GM21529 (cell line): ENCODE results near the gene CACNA2D3.

Experiments used
- ATAC-seq: cut with Tn5 transposase; IDR thresholded peaks from one replicate; pipeline ENCODE4 v1.9.1; 2021; ENCODE audit not compliant: unreplicated experiment

The CACNA2D3 gene

DNA sequence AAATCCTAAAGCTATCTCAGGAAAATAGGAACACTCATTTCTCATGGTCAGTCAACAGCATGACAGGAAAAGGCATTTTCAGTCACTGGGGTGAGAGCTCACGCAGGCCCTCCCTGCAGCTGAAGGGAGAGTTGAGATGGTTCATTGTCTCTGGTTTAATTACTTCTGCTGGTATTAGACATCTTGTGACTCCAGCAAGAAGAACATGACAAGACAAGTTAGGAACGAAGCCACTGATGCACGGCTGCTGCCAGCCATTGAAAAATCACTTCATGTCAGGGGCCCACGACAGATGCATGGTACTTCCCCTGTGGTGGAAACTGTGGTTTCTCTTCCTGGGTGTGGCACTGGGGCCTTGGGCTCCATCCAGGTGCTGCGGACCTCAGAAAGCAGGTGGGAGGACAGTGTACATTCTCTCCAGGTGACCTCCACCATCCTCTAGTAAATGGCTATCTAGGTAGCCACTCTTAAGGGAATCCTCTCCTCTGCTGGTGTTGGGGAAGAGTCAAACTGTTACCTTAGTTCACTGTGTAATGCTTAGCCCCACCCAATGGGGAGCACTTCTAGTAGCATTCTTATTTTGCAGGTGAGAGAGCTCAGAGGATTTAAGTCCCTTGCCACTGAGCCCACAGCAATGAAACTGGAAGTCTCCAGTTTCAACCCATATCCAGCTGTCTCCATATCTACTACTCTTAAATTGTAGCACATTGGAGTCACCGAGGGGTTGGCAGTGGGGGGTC lies 531.3 kb downstream of the CACNA2D3 start:
- no peak for ATAC-seq

DNA sequence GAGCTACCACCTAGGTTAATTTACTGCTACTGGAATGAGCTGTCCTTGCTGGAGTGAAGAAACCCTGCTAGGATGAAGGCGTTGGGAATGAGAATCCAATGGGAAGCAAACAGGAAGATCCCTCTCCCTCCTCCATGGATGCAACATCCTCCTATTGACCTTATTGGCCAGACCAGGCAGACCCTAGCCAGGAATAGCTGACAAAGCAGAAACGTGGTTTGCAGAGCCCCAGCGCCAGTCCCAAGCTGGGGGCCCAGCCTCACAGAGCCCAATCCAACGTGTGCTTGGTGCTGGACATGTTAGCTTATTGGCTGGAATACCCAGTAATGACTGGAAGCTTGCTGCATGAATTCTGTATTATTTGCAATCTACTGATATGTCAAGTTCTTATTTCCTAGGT lies 532.4 kb downstream of the CACNA2D3 start:
- ATAC-seq = no peak

- ATAC-seq = no peak
Measured at GRCh38 chr3:54659347-54659746, 537.0 kb downstream of the CACNA2D3 start.

DNA sequence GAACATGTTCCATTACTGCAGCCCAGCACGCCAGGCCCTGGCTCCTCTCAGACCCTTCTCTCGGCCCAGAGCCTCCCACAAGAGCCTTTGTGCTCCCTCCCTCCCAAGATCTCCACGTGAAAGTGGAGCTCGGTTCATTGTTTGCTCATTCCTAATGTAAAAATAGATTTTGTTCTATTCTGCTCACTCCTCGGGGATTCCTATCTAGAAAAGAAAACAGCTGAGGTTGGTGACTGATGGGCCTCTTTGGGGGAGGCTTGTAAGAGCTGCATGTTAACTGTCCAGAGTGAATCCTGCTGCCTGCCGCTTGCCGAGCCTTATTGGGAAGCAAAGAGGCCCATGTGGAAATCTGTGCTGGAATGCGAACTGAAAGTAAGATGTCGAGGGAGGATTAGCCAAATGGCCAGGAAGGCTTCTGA lies 538.4 kb downstream of the CACNA2D3 start:
- no peak for ATAC-seq

DNA sequence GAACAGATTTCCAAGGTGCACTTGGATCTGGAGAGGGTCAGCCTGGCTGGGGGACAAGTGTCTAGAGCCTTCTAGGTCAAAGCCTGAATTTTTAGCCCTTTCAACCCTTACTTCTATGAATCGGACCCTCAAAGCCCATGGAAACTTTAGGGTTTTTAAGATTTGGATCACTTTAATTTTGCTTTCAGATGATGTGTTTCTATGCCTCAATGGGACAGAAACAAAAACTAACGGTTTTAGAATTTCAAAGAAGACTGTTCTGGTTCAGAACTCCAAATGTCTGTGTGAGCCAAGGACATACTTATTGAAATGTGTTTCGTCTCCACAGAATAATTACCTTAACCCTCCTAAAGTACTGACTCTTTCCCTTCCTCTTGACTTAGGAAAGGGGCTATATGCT lies 538.8 kb downstream of the CACNA2D3 start:
- no peak for ATAC-seq

DNA sequence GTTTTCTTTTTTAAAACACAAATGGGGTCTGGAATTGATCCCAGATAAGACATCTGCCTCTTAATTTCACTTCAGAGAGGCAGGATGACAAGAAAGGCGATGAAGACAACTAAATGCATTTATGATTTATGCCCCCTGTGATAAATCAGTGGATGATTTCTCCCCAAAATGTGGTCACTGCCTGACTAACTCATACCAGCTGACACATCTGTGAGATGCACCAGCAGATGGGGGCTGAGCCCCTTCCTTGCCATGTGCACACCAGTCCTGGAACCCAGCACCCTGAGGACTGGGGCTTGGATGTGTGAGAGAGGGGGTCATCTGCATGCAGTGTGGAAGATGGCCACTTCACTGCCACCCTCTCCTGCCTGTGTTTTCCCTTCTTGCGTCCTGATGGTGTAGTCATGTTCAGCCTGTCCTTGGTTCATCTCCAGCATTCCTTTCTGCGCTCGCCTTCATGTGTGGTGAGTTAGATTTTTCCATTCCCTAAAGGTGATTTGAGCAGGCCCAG lies 541.2 kb downstream of the CACNA2D3 start:
- no peak for ATAC-seq

DNA sequence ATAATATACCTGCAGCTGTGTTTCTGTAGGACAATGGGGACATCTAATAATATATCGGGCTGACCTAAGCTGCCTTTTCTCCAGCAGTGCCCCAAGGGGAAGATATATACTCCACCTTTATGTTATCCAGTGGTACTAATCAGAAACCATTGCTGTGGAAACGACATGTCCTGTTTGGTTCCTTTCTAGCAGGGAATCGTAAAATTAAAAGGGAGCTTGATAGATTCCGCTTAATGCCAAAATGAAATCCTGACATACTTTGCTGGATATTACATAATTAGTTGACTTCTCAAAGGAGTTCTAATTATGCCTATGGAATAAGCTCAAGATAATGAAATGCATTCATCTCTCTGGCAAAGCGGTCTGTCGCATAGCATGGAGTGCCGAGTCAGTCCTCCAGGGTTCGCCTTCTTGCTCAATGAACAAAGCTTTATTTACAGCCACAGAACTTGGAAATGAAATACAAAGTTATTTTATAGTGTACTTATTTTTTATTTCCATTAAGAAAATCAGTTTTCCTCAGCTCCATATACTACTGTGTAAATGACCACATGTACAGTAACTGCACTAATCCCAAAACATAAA lies 542.8 kb downstream of the CACNA2D3 start:
- ATAC-seq = no peak

- no peak for ATAC-seq
Measured at GRCh38 chr3:54668236-54668635, 545.9 kb downstream of the CACNA2D3 start.

DNA sequence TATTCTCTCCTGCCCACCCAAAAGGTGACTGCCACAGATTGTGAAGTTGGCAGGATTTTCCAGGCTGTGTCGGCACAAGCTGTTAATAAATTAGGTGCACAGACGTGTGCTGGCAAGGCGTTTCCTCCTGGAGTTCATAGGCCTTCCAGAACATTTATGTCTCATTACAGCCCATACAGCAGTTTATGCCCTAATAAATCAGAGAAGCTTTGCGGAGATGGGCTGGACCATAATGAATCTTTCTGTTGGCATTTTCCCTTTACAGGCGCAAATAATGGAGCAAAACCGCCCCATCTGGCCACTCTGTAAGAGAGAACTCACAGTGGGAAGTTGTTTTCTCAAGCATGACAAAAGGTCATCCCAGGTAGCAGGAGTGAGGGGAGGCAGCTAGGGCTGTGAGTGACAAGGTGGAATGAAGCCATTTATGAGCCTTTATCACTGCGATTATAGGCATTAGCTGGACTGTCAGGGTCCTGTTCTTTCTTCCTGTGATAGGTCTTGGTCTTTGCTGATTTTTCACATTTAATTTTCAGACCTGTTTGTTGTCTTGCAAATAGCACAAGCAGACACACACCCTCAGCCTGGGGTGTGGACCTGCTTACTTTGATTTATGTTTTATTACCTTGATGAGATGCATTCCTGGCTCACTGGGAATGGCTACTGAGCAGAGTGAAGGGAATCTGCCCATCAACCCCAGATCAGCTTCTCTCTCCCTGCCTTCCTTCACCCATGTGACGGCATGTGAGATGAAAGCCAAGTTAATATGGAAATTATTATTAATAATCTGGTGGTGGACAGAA lies 548.0 kb downstream of the CACNA2D3 start:
- no peak for ATAC-seq

GRCh38 chr3:54671511-54671910 lies 549.2 kb downstream of the CACNA2D3 start:
- ATAC-seq = no peak

DNA sequence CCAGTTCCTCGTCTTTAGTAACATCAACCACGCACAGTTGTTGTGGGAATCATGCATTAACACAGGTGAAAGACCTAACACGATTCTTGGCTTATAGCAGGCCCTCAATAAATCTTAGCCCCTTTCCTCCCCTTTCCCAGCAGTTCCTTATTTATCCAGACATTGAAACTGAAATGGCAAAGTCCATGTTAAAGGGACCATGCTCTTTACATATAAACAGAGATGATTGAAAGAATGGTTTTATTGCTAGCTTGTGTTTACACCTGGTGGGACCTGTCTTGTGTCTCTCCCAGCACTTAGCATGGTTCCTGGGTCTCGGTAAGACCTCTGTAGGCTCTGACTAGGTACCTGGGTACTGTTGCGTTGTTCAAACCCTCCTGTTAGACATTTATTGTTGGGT lies 553.7 kb downstream of the CACNA2D3 start:
- no peak for ATAC-seq

- no peak for ATAC-seq
Measured at GRCh38 chr3:54681706-54682105, 559.4 kb downstream of the CACNA2D3 start.

DNA sequence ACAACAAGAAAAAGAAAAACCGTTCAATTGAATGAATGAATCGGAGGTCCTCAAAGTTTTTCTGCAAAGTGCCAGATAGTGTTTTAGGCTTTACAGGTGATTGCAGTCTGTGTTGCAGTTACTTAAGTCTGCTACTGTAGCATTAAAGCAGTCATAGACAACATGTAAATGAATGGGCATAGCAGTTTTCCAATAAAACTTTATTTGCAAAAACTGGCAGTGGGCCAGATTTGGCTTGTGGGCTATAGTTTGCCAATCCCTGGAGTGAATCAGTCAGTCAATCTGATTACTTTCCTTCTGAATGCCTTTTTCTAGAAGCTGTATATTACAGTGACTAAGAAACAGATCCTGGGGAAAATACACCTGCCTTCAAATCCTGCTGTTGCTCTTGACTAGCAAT lies 562.9 kb downstream of the CACNA2D3 start:
- ATAC-seq = no peak

- no peak for ATAC-seq
Measured at GRCh38 chr3:54691289-54691771, 569.0 kb downstream of the CACNA2D3 start.

GRCh38 chr3:54696313-54696712 lies 574.0 kb downstream of the CACNA2D3 start:
- no peak for ATAC-seq

DNA sequence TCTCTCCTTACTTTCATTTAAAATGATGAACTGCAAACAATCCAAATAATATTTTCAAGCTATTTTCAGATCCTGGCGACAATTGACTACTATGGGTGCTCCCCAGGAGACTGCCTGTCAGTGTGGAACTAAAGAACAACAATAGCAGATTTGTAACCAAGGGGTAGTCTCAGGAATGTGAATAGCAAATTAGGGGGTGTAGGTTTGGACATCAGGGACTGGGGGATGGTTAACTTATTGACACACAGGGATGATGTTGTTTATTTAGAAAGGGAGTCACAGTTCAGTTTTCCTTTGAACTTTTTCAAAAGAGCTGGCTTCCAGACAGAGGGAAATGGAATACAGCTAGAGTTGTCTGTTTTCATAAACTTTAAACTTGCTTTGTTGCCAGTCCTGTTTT lies 575.7 kb downstream of the CACNA2D3 start:
- no peak for ATAC-seq

GRCh38 chr3:54703923-54704322 lies 581.6 kb downstream of the CACNA2D3 start:
- no peak for ATAC-seq

GRCh38 chr3:54705730-54706129 lies 583.4 kb downstream of the CACNA2D3 start:
- no peak for ATAC-seq

DNA sequence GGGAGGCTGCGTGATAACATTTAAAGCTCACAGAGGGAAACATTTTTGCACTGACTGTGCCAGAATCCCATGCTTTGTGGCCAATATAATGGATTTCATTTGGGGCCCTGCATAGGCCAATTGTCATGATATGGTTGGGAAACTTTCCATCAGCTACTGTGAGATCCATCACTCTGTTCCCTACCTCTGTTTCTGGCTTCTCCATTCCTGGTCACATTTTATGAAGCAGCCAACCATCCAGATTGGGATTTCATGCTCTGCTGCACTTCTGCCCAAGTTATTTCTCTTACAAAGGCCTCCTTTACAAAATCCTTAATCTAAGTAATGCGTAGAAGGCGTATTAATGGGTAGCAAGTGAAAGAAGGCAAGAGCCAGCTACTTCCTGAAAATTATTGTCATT lies 584.4 kb downstream of the CACNA2D3 start:
- ATAC-seq = no peak

DNA sequence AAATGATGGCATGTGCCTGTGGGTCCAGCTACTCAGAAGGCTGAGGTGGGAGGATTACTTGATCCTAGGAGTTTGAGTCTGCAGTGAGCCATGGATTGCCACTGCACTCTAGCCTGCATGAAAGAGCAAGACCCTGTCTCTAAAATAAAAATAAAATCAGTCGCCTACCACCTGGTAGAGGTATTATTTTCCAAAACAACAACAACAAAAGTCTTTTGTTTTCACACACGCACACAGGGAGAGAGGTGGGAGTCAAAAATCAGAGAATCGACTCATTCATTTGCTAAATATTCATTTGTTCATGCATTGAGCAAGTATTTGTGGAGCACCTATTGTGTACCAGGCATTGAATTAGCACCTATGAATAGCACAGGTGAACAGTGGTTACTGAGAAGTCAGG lies 587.4 kb downstream of the CACNA2D3 start:
- no peak for ATAC-seq

DNA sequence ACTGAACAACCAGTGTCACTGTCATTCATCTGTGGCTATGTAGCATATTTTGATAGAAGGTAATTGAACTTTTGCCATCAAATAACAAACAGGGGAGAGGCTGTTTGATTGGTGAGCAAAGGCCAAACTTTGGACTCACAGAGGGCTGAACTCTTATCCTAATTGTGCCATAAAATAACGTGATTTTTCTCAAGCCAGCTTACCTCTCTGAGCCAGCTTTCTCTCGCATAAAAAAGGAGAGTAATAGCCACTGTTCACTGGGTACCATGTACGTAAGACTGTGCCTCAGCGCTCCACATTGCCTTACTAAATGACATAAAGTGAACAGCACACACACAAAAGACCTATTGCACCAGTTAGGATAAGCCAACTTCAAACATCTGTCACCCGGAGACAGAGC lies 588.6 kb downstream of the CACNA2D3 start:
- no peak for ATAC-seq

GRCh38 chr3:54712539-54712938 lies 590.2 kb downstream of the CACNA2D3 start:
- ATAC-seq = no peak
